ENCODE results near the gene AOPEP. TPM values are rescaled to one million over a fixed set of nuclear protein-coding genes. Genes with fewer than 3 reads are reported as not detected.

AOPEP gene
- total RNA-seq, 1 experiment from 2014 or later, result 15.0 TPM

- no peak overlapping the region for H3K27ac Mint-ChIP-seq
- no peak overlapping the region for H2AFZ ChIP-seq (ENCODE audit: low read length)
- no peaks in the 10 kb centered on the region for H3K79me1 ChIP-seq (ENCODE audit: insufficient read depth, low read depth, low read length, poor library complexity, severe bottlenecking)
- H3K9ac ChIP-seq (ENCODE audit: extremely low read depth, insufficient read length, low read length), result no peak overlapping the region
- no peaks in the 10 kb centered on the region for H3K9me3 Mint-ChIP-seq
- no peaks in the 10 kb centered on the region for H3K27me3 ChIP-seq (ENCODE audit: insufficient read depth, low read length)
- H3K23ac ChIP-seq (ENCODE audit: insufficient read length, low read depth, low read length), result no peak overlapping the region
- no peak overlapping the region for H3K56ac ChIP-seq (ENCODE audit: insufficient read length, low read depth, low read length)
- DNase-seq, result no peak
- no peaks in the 10 kb centered on the region for H3K79me2 ChIP-seq (ENCODE audit: insufficient read depth, low read length)
- no peak overlapping the region for H2BK12ac ChIP-seq (ENCODE audit: insufficient read length, low read depth, low read length)
- no peak overlapping the region for H3K4me3 Mint-ChIP-seq
- H2BK20ac ChIP-seq (ENCODE audit: low read depth, low read length, poor library complexity, severe bottlenecking), result no peak overlapping the region
- H2BK15ac ChIP-seq (ENCODE audit: low read depth, low read length), result no peak overlapping the region
- H2AK5ac ChIP-seq (ENCODE audit: insufficient read length, low read length), result no peak overlapping the region
- H4K5ac ChIP-seq (ENCODE audit: insufficient read length, low read depth, low read length), result no peak overlapping the region
- H3K36me3 Mint-ChIP-seq (ENCODE audit: insufficient read depth in 1 of 3, low read depth in 3 of 3), result no peaks in the 10 kb centered on the region; a peak in 3 of 7 replicates
- H4K20me1 ChIP-seq (ENCODE audit: control insufficient read depth, insufficient read depth, insufficient read length), result no peaks in the 10 kb centered on the region
- H2BK5ac ChIP-seq (ENCODE audit: insufficient read length, low read length), result no peak overlapping the region
- no peak overlapping the region for H3K4ac ChIP-seq (ENCODE audit: low read depth, low read length)
- H3K9me3 ChIP-seq (ENCODE audit: control insufficient read depth, low read depth, low read length), result no peaks in the 10 kb centered on the region
- no peak overlapping the region for H3K14ac ChIP-seq (ENCODE audit: insufficient read depth, low read length)
- no peak overlapping the region for H4K91ac ChIP-seq (ENCODE audit: insufficient read length, low read depth, low read length)
- WGBS (ENCODE audit: extremely low coverage, insufficient read length, low lambda C conversion rate), result no CpG with 5 or more reads among the region's 6 CpGs
- H3K23me2 ChIP-seq (ENCODE audit: insufficient read length, low read depth, low read length, poor library complexity, severe bottlenecking), result no peaks in the 10 kb centered on the region
- no peak overlapping the region for H4K8ac ChIP-seq (replicated peaks; ENCODE audit: insufficient read length, low read depth, low read length)
- no peak for TF ChIP-seq CTCF (conservative IDR thresholded peaks at IDR 0.05)
- no peak overlapping the region for H3T11ph ChIP-seq (ENCODE audit: low read length)
- no peaks in the 10 kb centered on the region for H3K4me1 ChIP-seq (ENCODE audit: insufficient read depth, low read length)
- no peak overlapping the region for H3K18ac ChIP-seq (ENCODE audit: insufficient read length, low read depth, low read length)
- H3K4me2 ChIP-seq (ENCODE audit: insufficient read depth, insufficient read length, low read length), result no peak overlapping the region
- H2BK120ac ChIP-seq (ENCODE audit: low read depth, low read length, poor library complexity, severe bottlenecking), result no peak overlapping the region
- H3K4me1 Mint-ChIP-seq, result peaks cover 17 to 27% of the 10 kb centered on the region in 2 experiments
- no peak overlapping the region for H3K27ac ChIP-seq (ENCODE audit: insufficient read length, low read depth, low read length)
- no peaks in the 10 kb centered on the region for H3K27me3 Mint-ChIP-seq (ENCODE audit: low read depth)
Measured at GRCh38 chr9:94770334-94770733, 43.8 kb downstream of the AOPEP start.
